H9 (cell line): ENCODE data around the gene PLD4. TPM values are rescaled to one million over a fixed set of nuclear protein-coding genes. Genes with fewer than 3 reads are reported as not detected.

Source experiments
- DNase-seq: peaks from one replicate; pipeline ENCODE4 v3.0.0-alpha.2; 2017
- H2AFZ ChIP-seq: one replicate; pipeline ENCODE4 v1.6.1; 2013; ENCODE audit warnings: mild to moderate bottlenecking, low read length, control low read depth, moderate library complexity
- H2AK5ac ChIP-seq: 2 replicates; pipeline ENCODE4 v1.6.1; 2013; ENCODE audit warnings: low read length, control low read depth, mixed read lengths; ENCODE audit not compliant: insufficient read length
- H2BK120ac ChIP-seq: one replicate; pipeline ENCODE4 v1.6.1; 2013; ENCODE audit warnings: low read depth, mild to moderate bottlenecking, low read length, control low read depth, inconsistent platforms; ENCODE audit not compliant: poor library complexity, severe bottlenecking
- H2BK12ac ChIP-seq: 2 replicates; pipeline ENCODE4 v1.6.1; 2013; ENCODE audit warnings: low read length, control low read depth, mixed read lengths, low read depth; ENCODE audit not compliant: insufficient read length
- H2BK15ac ChIP-seq: 2 replicates; pipeline ENCODE4 v1.6.1; 2013; ENCODE audit warnings: low read depth, low read length, control low read depth
- H2BK20ac ChIP-seq: one replicate; pipeline ENCODE4 v1.6.1; 2013; ENCODE audit warnings: low read depth, mild to moderate bottlenecking, low read length, control low read depth, inconsistent platforms; ENCODE audit not compliant: poor library complexity, severe bottlenecking
- H2BK5ac ChIP-seq: 2 replicates; pipeline ENCODE4 v1.6.1; 2013; ENCODE audit warnings: low read length, control low read depth, mixed read lengths; ENCODE audit not compliant: insufficient read length
- H3K14ac ChIP-seq: 2 replicates; pipeline ENCODE4 v1.6.1; 2013; ENCODE audit warnings: low read length, control low read depth; ENCODE audit not compliant: insufficient read depth
- H3K18ac ChIP-seq: 2 replicates; pipeline ENCODE4 v1.6.1; 2013; ENCODE audit warnings: low read depth, mild to moderate bottlenecking, mixed read lengths, low read length, control low read depth; ENCODE audit not compliant: insufficient read length
- H3K23ac ChIP-seq: 2 replicates; pipeline ENCODE4 v1.6.1; 2013; ENCODE audit warnings: low read length, control low read depth, mixed read lengths, low read depth; ENCODE audit not compliant: insufficient read length
- H3K23me2 ChIP-seq: 2 replicates; pipeline ENCODE4 v1.6.1; 2013; ENCODE audit warnings: low read depth, mild to moderate bottlenecking, mixed read lengths, low read length, control low read depth; ENCODE audit not compliant: insufficient read length, poor library complexity, severe bottlenecking
- H3K27ac ChIP-seq: 2 replicates; pipeline ENCODE4 v1.5.1; 2013; ENCODE audit warnings: low read length, control low read depth, mixed read lengths, low read depth; ENCODE audit not compliant: insufficient read length
- H3K27me3 ChIP-seq: 2 replicates; pipeline ENCODE4 v1.6.1; 2013; ENCODE audit warnings: low read length, control low read depth, inconsistent platforms; ENCODE audit not compliant: insufficient read depth
- H3K4ac ChIP-seq: 2 replicates; pipeline ENCODE4 v1.6.1; 2013; ENCODE audit warnings: low read depth, mild to moderate bottlenecking, control low read depth, inconsistent platforms, low read length, moderate library complexity
- H3K4me1 ChIP-seq: 2 replicates; pipeline ENCODE4 v1.6.1; 2013; ENCODE audit warnings: low read length, control low read depth, inconsistent platforms; ENCODE audit not compliant: insufficient read depth
- H3K4me2 ChIP-seq: 2 replicates; pipeline ENCODE4 v1.6.1; 2013; ENCODE audit warnings: low read length, control low read depth, mixed read lengths; ENCODE audit not compliant: insufficient read length, insufficient read depth
- H3K56ac ChIP-seq: 2 replicates; pipeline ENCODE4 v1.6.1; 2013; ENCODE audit warnings: low read depth, mild to moderate bottlenecking, mixed read lengths, low read length, control low read depth; ENCODE audit not compliant: insufficient read length
- H3K79me1 ChIP-seq: 2 replicates; pipeline ENCODE4 v1.6.1; 2013; ENCODE audit warnings: low read depth, mild to moderate bottlenecking, moderate library complexity, low read length, control low read depth, inconsistent platforms; ENCODE audit not compliant: insufficient read depth, poor library complexity, severe bottlenecking
- H3K79me2 ChIP-seq: 2 replicates; pipeline ENCODE4 v1.6.1; 2013; ENCODE audit warnings: low read length, control low read depth, inconsistent platforms; ENCODE audit not compliant: insufficient read depth
- H3K9ac ChIP-seq: 2 replicates; pipeline ENCODE4 v1.6.1; 2013; ENCODE audit warnings: low read length, control low read depth, mixed read lengths; ENCODE audit not compliant: insufficient read length; ENCODE audit errors: extremely low read depth
- H3K9me3 ChIP-seq: one replicate; pipeline ENCODE4 v1.6.1; 2013; ENCODE audit warnings: low read depth, low read length, inconsistent platforms; ENCODE audit not compliant: control insufficient read depth
- H3T11ph ChIP-seq: one replicate; pipeline ENCODE4 v1.6.1; 2013; ENCODE audit warnings: mild to moderate bottlenecking, low read length, control low read depth, inconsistent platforms
- H4K20me1 ChIP-seq: one replicate; pipeline ENCODE4 v1.6.1; 2013; ENCODE audit not compliant: control insufficient read depth, insufficient read length, insufficient read depth
- H4K5ac ChIP-seq: 2 replicates; pipeline ENCODE4 v1.6.1; 2013; ENCODE audit warnings: low read depth, mild to moderate bottlenecking, mixed read lengths, low read length, control low read depth; ENCODE audit not compliant: insufficient read length
- H4K8ac ChIP-seq: replicated peaks from 2 replicates; pipeline ENCODE4 v1.6.1; 2013; ENCODE audit warnings: low read length, control low read depth, mixed read lengths, low read depth; ENCODE audit not compliant: insufficient read length
- H4K91ac ChIP-seq: 2 replicates; pipeline ENCODE4 v1.6.1; 2013; ENCODE audit warnings: low read depth, mild to moderate bottlenecking, moderate library complexity, mixed read lengths, low read length, control low read depth; ENCODE audit not compliant: insufficient read length
- H3K27ac Mint-ChIP-seq, 3 experiments: 2 replicates in 2 of 3; 3 replicates in 1 of 3; pipeline ENCODE4 v1.8.0; 2020 to 2021; ENCODE audit warnings: mixed read lengths in 3 of 3, mild to moderate bottlenecking in 1 of 3, moderate library complexity in 1 of 3
- H3K27me3 Mint-ChIP-seq: 2 replicates; pipeline ENCODE4 v1.8.0; 2021; ENCODE audit warnings: low read depth, mild to moderate bottlenecking, moderate library complexity, mixed read lengths
- H3K36me3 Mint-ChIP-seq, 3 experiments: 2 replicates in 2 of 3; 3 replicates in 1 of 3; pipeline ENCODE4 v1.8.0; 2020 to 2021; ENCODE audit warnings: low read depth in 3 of 3, mixed read lengths in 3 of 3; ENCODE audit not compliant: insufficient read depth in 1 of 3
- H3K4me1 Mint-ChIP-seq, 2 experiments: 2 replicates each; pipeline ENCODE4 v1.8.0; 2020; ENCODE audit warnings: mixed read lengths in 2 of 2
- H3K4me3 Mint-ChIP-seq, 2 experiments: 2 replicates in 1 of 2; 3 replicates in 1 of 2; pipeline ENCODE4 v1.8.0; 2020 to 2021; ENCODE audit warnings: mild to moderate bottlenecking in 2 of 2, mixed read lengths in 2 of 2, moderate library complexity in 1 of 2
- H3K9me3 Mint-ChIP-seq, 2 experiments: 2 replicates in 1 of 2; 3 replicates in 1 of 2; pipeline ENCODE4 v1.8.0; 2020; ENCODE audit warnings: mild to moderate bottlenecking in 2 of 2, mixed read lengths in 2 of 2, moderate library complexity in 1 of 2
- CTCF ChIP-seq: fragments of 200-600 bp; sonication (generic); conservative IDR thresholded peaks from 3 replicates; pipeline ENCODE4 v1.8.0; 2021; ENCODE audit warnings: antibody characterized with exemption, mild to moderate bottlenecking
- WGBS: extraction: QIAGEN DNeasy Blood & Tissue Kit; methylation state at CpG from one replicate; pipeline ENCODE4 v1.1.7; 2013; ENCODE audit warnings: missing lambda C conversion rate, low lambda C conversion rate, mixed read lengths; ENCODE audit not compliant: insufficient read length; ENCODE audit errors: extremely low coverage; 5-methylcytosine and 5-hydroxymethylcytosine counted together
- total RNA-seq: library from RNA; stranded (reverse); gene quantifications from 2 replicates; pipeline ENCODE4 v1.2.1, GENCODE V29; 2021

The PLD4 gene
- total RNA-seq, 1 experiment from 2014 or later = not detected

- H4K91ac ChIP-seq = no peak overlapping the region
- H2AFZ ChIP-seq = no peak overlapping the region
- Mint-ChIP-seq H3K4me3 (no peak overlapping the region; a peak in 1 of 5 replicates), H3K9me3 (no peaks in the 10 kb centered on the region; a peak in 1 of 5 replicates), H3K27me3 (peaks cover 48% of the 10 kb centered on the region), H3K4me1 (peaks cover 11 to 24% of the 10 kb centered on the region in 2 experiments), H3K27ac (no peak overlapping the region), H3K36me3 (no peaks in the 10 kb centered on the region)
- no peak overlapping the region for H2BK20ac ChIP-seq
- no peak overlapping the region for H3K27ac ChIP-seq
- no peak overlapping the region for H2BK5ac ChIP-seq
- H3K14ac ChIP-seq = no peak overlapping the region
- no peak overlapping the region for H2BK120ac ChIP-seq
- no peak overlapping the region for H3K4me2 ChIP-seq
- H3K79me2 ChIP-seq = no peaks in the 10 kb centered on the region
- no peak overlapping the region for H4K8ac ChIP-seq
- no peaks in the 10 kb centered on the region for H3K9me3 ChIP-seq
- no peaks in the 10 kb centered on the region for H3K23me2 ChIP-seq
- H4K5ac ChIP-seq = no peak overlapping the region
- no CpG with 5 or more reads among the region's 21 CpGs for WGBS
- H2BK15ac ChIP-seq = no peak overlapping the region
- no peaks in the 10 kb centered on the region for H3K4me1 ChIP-seq
- H3K4ac ChIP-seq = no peak overlapping the region
- no peaks in the 10 kb centered on the region for H3K79me1 ChIP-seq
- no peak overlapping the region for H2AK5ac ChIP-seq
- H3K56ac ChIP-seq = no peak overlapping the region
- no peak for TF ChIP-seq CTCF
- H3K9ac ChIP-seq = no peak overlapping the region
- H4K20me1 ChIP-seq = peaks cover 7% of the 10 kb centered on the region
- H3T11ph ChIP-seq = no peak overlapping the region
- peaks cover 14% of the 10 kb centered on the region; the same call in 1 of the 2 replicates for H3K27me3 ChIP-seq
- H3K18ac ChIP-seq = no peak overlapping the region
- no peak overlapping the region for H2BK12ac ChIP-seq
- peak; percentile 55 for DNase-seq
- no peak overlapping the region for H3K23ac ChIP-seq
Observed at GRCh38 chr14:104975481-104976197, 51.0 kb downstream of the PLD4 start.
